ENCODE measurements around the gene UHRF2. TPM values are rescaled to one million over a fixed set of nuclear protein-coding genes. Genes with fewer than 3 reads are reported as not detected.

Gene UHRF2
- total RNA-seq, 1 donor from 2014 or later = 77.3 TPM

- intact Hi-C loops (cut with micrococcal nuclease) = loop anchor here (2.0 kb wide), 1 partner anchor 52 kb away; no protein-coding TSS in a partner anchor
- H3K27ac Mint-ChIP-seq = peak overlapping the region; percentile 8
- peaks cover 25% of the 10 kb centered on the region for H3K4me1 Mint-ChIP-seq (ENCODE audit: low read depth)
- peaks cover 24% of the 10 kb centered on the region for H3K36me3 Mint-ChIP-seq (ENCODE audit: low read depth)
- no peaks in the 10 kb centered on the region for H3K9me3 Mint-ChIP-seq
- no peaks in the 10 kb centered on the region for H3K27me3 Mint-ChIP-seq (ENCODE audit: insufficient read depth)
- no peak for DNase-seq (ENCODE audit: low spot score)
- H3K4me3 Mint-ChIP-seq = no peak overlapping the region
Observed at GRCh38 chr9:6467006-6467625, 54.1 kb downstream of the UHRF2 start.

GRCh38 chr9:6471231-6471850 is 58.3 kb downstream of the UHRF2 start:
- Mint-ChIP-seq H3K27me3 (ENCODE audit: insufficient read depth) (no peaks in the 10 kb centered on the region), H3K27ac (no peak overlapping the region), H3K4me3 (no peak overlapping the region), H3K9me3 (no peaks in the 10 kb centered on the region), H3K4me1 (ENCODE audit: low read depth) (peaks cover 9% of the 10 kb centered on the region), H3K36me3 (ENCODE audit: low read depth) (peaks cover 15% of the 10 kb centered on the region)
- intact Hi-C loops (cut with micrococcal nuclease) = loop anchor here (5.0 kb wide), 1 partner anchor 39 kb away; no protein-coding TSS in a partner anchor
- DNase-seq (ENCODE audit: low spot score) = no peak

DNA sequence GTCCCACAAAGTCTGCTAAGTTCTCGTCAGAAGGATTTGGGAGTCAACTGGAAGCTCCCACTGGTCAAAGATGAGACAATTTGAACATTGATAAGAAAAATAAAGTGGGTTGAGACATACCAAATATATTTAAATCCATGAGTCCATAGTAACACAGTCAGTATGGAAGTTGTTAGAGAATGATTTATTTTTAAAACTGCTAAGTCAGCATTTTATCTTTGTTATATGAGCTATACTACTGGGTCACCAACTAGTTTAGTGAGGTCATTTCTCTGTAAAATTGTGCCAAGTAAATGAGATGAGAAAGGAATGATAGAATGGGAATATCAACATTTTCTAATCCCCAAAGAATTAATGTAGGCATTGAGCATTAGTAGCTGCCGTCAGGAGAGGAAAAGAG is 60.2 kb downstream of the UHRF2 start:
- no peak overlapping the region for H3K27ac Mint-ChIP-seq
- no peak overlapping the region for H3K4me3 Mint-ChIP-seq
- H3K36me3 Mint-ChIP-seq (ENCODE audit: low read depth) = peaks cover 6% of the 10 kb centered on the region
- no peaks in the 10 kb centered on the region for H3K4me1 Mint-ChIP-seq (ENCODE audit: low read depth)
- intact Hi-C loops (cut with micrococcal nuclease) = loop anchor here (5.0 kb wide), 1 partner anchor 41 kb away; no protein-coding TSS in a partner anchor
- DNase-seq (ENCODE audit: low spot score) = no peak
- no peaks in the 10 kb centered on the region for H3K27me3 Mint-ChIP-seq (ENCODE audit: insufficient read depth)
- no peaks in the 10 kb centered on the region for H3K9me3 Mint-ChIP-seq

DNA sequence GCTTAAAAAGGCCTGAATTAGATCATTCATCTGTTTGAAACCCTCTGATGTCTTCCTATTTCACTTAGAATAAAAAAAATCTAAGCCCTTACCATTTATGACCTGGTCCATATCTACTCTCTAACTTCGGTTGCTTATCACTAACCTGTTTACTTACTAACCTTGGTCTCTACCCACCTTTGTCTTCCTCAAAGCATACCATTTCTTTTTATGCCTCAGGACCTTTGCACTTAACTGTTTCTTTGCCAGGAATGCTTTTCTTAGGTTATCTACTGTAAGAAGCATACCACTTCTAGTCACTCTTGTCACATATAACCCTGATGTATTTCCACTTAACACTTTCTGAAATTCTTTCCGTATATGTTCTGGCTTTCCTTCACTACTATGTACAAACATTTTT is 67.0 kb downstream of the UHRF2 start:
- Mint-ChIP-seq H3K27ac (no peak overlapping the region), H3K4me1 (ENCODE audit: low read depth) (no peaks in the 10 kb centered on the region), H3K9me3 (no peaks in the 10 kb centered on the region), H3K4me3 (no peak overlapping the region), H3K27me3 (ENCODE audit: insufficient read depth) (no peaks in the 10 kb centered on the region), H3K36me3 (ENCODE audit: low read depth) (peaks cover 8% of the 10 kb centered on the region)
- no peak for DNase-seq (ENCODE audit: low spot score)
- intact Hi-C loops (cut with micrococcal nuclease) = no loop called here

GRCh38 chr9:6484210-6484609 is 71.2 kb downstream of the UHRF2 start:
- intact Hi-C loops (cut with micrococcal nuclease) = no loop called here
- H3K36me3 Mint-ChIP-seq (ENCODE audit: low read depth) = peaks cover 19% of the 10 kb centered on the region
- H3K4me1 Mint-ChIP-seq (ENCODE audit: low read depth) = no peaks in the 10 kb centered on the region
- no peaks in the 10 kb centered on the region for H3K27me3 Mint-ChIP-seq (ENCODE audit: insufficient read depth)
- DNase-seq (ENCODE audit: low spot score) = no peak
- no peak overlapping the region for H3K27ac Mint-ChIP-seq
- no peaks in the 10 kb centered on the region for H3K9me3 Mint-ChIP-seq
- no peak overlapping the region for H3K4me3 Mint-ChIP-seq

- intact Hi-C loops (cut with micrococcal nuclease) = no loop called here
- H3K27me3 Mint-ChIP-seq (ENCODE audit: insufficient read depth) = no peaks in the 10 kb centered on the region
- no peak overlapping the region for H3K27ac Mint-ChIP-seq
- peaks cover 5% of the 10 kb centered on the region for H3K4me1 Mint-ChIP-seq (ENCODE audit: low read depth)
- peaks cover 25% of the 10 kb centered on the region for H3K36me3 Mint-ChIP-seq (ENCODE audit: low read depth)
- DNase-seq (ENCODE audit: low spot score) = no peak
- H3K4me3 Mint-ChIP-seq = no peak overlapping the region
- H3K9me3 Mint-ChIP-seq = no peaks in the 10 kb centered on the region
Observed at GRCh38 chr9:6488395-6488794, 75.4 kb downstream of the UHRF2 start.

GRCh38 chr9:6489099-6489498 is 76.1 kb downstream of the UHRF2 start:
- H3K9me3 Mint-ChIP-seq = no peaks in the 10 kb centered on the region
- H3K4me1 Mint-ChIP-seq (ENCODE audit: low read depth) = peaks cover 5% of the 10 kb centered on the region
- H3K4me3 Mint-ChIP-seq = no peak overlapping the region
- no peak for DNase-seq (ENCODE audit: low spot score)
- peaks cover 27% of the 10 kb centered on the region for H3K36me3 Mint-ChIP-seq (ENCODE audit: low read depth)
- H3K27me3 Mint-ChIP-seq (ENCODE audit: insufficient read depth) = no peaks in the 10 kb centered on the region
- no peak overlapping the region for H3K27ac Mint-ChIP-seq
- intact Hi-C loops (cut with micrococcal nuclease) = no loop called here

- DNase-seq (ENCODE audit: low spot score) = no peak
- intact Hi-C loops (cut with micrococcal nuclease) = no loop called here
- no peaks in the 10 kb centered on the region for H3K9me3 Mint-ChIP-seq
- no peak overlapping the region for H3K27ac Mint-ChIP-seq
- no peak overlapping the region for H3K4me3 Mint-ChIP-seq
- H3K36me3 Mint-ChIP-seq (ENCODE audit: low read depth) = peaks cover 29% of the 10 kb centered on the region
- H3K27me3 Mint-ChIP-seq (ENCODE audit: insufficient read depth) = no peaks in the 10 kb centered on the region
- H3K4me1 Mint-ChIP-seq (ENCODE audit: low read depth) = peaks cover 5% of the 10 kb centered on the region
Observed at GRCh38 chr9:6490863-6491262, 77.9 kb downstream of the UHRF2 start.

DNA sequence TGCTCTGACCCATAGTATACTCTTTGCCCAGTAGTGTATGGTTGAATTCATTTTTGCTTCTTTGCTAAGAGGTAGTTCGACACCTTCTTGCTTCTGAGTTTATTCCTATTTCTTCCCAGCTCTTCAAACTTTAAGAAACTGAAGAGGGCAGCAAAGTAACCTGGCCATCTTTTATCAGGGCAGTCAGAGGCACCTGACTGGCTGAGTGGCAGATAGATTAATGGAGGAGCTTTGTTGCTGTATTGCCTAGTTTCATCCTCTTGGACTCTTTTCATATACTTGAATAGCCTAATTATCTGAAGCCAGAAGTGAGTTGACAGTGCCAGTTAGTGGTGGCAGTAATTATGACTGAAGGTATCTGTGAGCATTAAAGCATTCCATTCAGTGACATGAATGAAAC is 82.5 kb downstream of the UHRF2 start:
- no peaks in the 10 kb centered on the region for H3K27me3 Mint-ChIP-seq (ENCODE audit: insufficient read depth)
- no peaks in the 10 kb centered on the region for H3K9me3 Mint-ChIP-seq
- H3K4me1 Mint-ChIP-seq (ENCODE audit: low read depth) = peaks cover 5% of the 10 kb centered on the region
- H3K27ac Mint-ChIP-seq = no peak overlapping the region
- intact Hi-C loops (cut with micrococcal nuclease) = loop anchor here (2.0 to 5.0 kb wide), 2 partner anchors 78 to 141 kb away; no protein-coding TSS in a partner anchor
- peaks cover 34% of the 10 kb centered on the region for H3K36me3 Mint-ChIP-seq (ENCODE audit: low read depth)
- DNase-seq (ENCODE audit: low spot score) = no peak
- no peak overlapping the region for H3K4me3 Mint-ChIP-seq

GRCh38 chr9:6498982-6499381 is 86.0 kb downstream of the UHRF2 start:
- no peak overlapping the region for H3K4me3 Mint-ChIP-seq
- intact Hi-C loops (cut with micrococcal nuclease) = loop anchor here (5.0 kb wide), 1 partner anchor 82 kb away; no protein-coding TSS in a partner anchor
- peaks cover 10% of the 10 kb centered on the region for H3K4me1 Mint-ChIP-seq (ENCODE audit: low read depth)
- no peak for DNase-seq (ENCODE audit: low spot score)
- H3K36me3 Mint-ChIP-seq (ENCODE audit: low read depth) = peaks cover 43% of the 10 kb centered on the region
- H3K9me3 Mint-ChIP-seq = no peaks in the 10 kb centered on the region
- H3K27ac Mint-ChIP-seq = peak overlapping the region; percentile 40
- H3K27me3 Mint-ChIP-seq (ENCODE audit: insufficient read depth) = peaks cover 1% of the 10 kb centered on the region

- DNase-seq (ENCODE audit: low spot score) = no peak
- Mint-ChIP-seq H3K4me1 (ENCODE audit: low read depth) (peaks cover 10% of the 10 kb centered on the region), H3K27ac (no peak overlapping the region), H3K27me3 (ENCODE audit: insufficient read depth) (peaks cover 1% of the 10 kb centered on the region), H3K36me3 (ENCODE audit: low read depth) (peaks cover 57% of the 10 kb centered on the region), H3K9me3 (no peaks in the 10 kb centered on the region), H3K4me3 (no peak overlapping the region)
- intact Hi-C loops (cut with micrococcal nuclease) = no loop called here
Observed at GRCh38 chr9:6501526-6502210, 88.7 kb downstream of the UHRF2 start.

- H3K4me1 Mint-ChIP-seq (ENCODE audit: low read depth) = peaks cover 10% of the 10 kb centered on the region
- H3K27me3 Mint-ChIP-seq (ENCODE audit: insufficient read depth) = peaks cover 1% of the 10 kb centered on the region
- intact Hi-C loops (cut with micrococcal nuclease) = no loop called here
- no peaks in the 10 kb centered on the region for H3K9me3 Mint-ChIP-seq
- H3K4me3 Mint-ChIP-seq = no peak overlapping the region
- H3K36me3 Mint-ChIP-seq (ENCODE audit: low read depth) = peaks cover 54% of the 10 kb centered on the region
- peak overlapping the region; percentile 0 for H3K27ac Mint-ChIP-seq
- no peak for DNase-seq (ENCODE audit: low spot score)
Observed at GRCh38 chr9:6502399-6502798, 89.4 kb downstream of the UHRF2 start.

DNA sequence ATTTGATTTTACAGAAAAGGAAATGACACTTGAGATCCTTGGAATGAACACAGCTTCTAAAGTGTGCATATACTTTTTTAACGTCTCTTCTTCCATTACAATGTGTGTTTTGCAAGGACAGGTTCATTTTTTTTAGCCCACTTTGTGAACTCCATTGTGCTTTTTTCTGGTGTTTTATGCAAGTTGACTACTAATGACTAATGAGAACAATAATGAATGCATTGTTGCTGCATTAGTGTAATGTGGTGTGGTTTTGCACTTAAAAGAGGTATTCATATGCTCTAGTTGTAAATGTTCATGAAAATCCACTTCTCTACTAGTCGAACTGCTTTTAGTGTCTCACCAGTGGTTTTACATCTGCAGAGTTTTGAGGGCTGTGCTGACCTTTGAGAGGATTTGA is 93.6 kb downstream of the UHRF2 start:
- Mint-ChIP-seq H3K4me1 (ENCODE audit: low read depth) (peaks cover 10% of the 10 kb centered on the region), H3K27ac (no peak overlapping the region), H3K36me3 (ENCODE audit: low read depth) (peaks cover 47% of the 10 kb centered on the region), H3K4me3 (no peak overlapping the region), H3K9me3 (no peaks in the 10 kb centered on the region), H3K27me3 (ENCODE audit: insufficient read depth) (no peaks in the 10 kb centered on the region)
- intact Hi-C loops (cut with micrococcal nuclease) = no loop called here
- no peak for DNase-seq (ENCODE audit: low spot score)

All from activated T-helper 1 cell treated with anti-CD3 and anti-CD28 coated beads, Interleukin-12 subunit alpha, Interleukin-12 subunit beta, Interleukin-2, Interleukin-4 antibody, amounts not matched to agents 30 ng/mL and 10 ng/mL and 1 ng/mL, durations not matched to agents 14 hours and 24 hours and 36 hours (primary cell).